Activated CD4-positive, alpha-beta T cell treated with anti-CD3 and anti-CD28 coated beads, Interleukin-2, amount 50 U/mL, for 48 hours (primary cell): Measurements from ENCODE around the gene MATN1.

Experiments
- DNase-seq, 2 experiments: peaks; one replicate each; pipeline ENCODE4 v3.0.0-alpha.2; 2020

Gene MATN1

DNA sequence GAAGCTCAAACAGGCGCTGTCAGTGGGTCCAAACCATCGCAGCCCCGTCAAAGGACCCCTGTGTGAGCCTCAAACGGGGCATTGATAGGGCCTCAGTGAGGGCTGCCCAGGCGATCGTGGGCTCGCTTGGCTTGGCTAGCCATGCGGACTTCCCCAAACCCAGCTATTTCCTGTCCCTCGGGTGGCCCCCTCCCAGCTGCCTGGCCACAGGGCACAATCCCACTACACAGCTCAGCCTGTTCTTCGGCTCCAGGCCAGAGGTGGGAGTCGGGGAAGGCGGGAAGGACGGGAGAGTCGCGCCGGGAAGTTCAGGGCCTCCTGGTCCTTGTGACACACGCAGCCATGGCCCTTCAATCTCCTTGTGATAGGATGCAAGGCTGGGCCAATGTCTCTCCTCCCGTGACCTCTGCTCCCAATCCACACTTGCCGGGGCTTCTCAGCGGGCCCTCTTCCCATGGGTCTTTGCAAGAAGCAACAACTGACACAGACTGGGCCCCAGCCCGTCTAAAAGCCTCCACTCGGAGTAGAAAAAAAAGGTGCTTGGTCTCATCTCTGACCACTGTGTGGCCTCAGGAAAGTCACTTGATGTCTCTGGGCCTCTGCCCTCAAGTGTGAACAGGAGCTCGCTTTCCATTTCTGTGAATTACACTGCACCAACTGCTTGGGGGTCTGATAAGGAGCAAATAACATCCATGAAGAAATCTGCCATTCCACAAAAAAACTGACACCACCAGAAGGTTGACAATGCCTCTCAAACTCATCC, 7.1 kb upstream of the MATN1 start:
- DNase-seq = no peak

GRCh38 chr1:30729901-30730300, 6.5 kb upstream of the MATN1 start:
- no peak for DNase-seq

DNA sequence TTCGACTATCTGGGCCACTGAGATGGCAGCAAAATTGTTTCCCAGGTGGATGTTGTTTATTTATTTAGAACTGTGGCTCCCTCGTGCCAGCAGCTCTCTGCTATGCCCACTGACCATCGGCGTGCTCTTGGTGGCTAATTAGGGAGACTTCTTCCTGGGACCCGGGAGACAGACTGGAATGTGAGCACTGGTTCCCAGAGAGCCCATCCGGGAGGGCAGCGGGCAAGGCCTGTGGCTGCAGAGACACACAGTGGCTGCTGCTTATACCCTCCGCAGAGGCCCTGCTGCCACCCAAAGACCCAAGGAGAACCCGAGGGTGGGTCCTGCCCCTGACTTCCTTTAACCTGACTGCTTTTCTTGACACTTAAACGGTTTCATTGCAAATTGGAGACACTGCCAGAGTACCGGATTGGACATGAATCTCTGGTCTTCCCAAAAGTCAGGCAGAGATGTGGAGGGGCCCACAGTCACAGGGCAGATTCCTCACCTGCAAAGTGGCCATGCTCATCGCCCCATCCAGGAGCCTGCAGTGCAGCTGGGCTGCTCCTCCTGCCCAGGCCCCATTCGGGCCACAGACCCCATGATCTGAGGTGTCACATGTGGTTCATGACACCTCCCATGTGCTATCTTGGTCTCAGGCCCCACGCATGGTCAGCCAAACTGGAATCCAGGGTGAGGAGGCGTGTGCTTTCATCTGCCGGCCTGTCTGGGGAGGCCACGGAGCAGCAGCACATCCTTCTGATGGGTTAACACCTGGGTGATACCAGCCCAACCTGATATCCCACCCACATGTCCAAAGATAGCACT, 5.7 kb upstream of the MATN1 start:
- no peak for DNase-seq

DNA sequence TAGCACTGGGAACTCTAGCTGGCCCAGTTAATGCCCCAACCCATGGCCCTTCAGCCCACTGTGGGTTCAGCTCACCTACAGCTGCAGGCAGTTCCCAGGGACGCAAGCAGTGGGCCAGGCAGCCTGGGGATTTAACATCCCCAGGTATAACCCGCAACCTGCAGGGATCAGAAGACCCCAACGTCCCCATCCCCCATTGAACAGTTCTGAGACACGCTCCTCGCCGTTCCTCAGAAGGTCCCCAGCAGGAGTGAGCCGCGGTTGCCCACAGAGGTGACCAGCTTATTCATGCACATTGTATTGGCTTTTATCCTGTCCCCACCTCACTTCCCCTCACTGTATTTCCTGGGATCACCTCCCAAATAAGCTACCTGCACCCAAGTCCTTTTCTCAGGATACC, 5.0 kb upstream of the MATN1 start:
- no peak for DNase-seq

DNA sequence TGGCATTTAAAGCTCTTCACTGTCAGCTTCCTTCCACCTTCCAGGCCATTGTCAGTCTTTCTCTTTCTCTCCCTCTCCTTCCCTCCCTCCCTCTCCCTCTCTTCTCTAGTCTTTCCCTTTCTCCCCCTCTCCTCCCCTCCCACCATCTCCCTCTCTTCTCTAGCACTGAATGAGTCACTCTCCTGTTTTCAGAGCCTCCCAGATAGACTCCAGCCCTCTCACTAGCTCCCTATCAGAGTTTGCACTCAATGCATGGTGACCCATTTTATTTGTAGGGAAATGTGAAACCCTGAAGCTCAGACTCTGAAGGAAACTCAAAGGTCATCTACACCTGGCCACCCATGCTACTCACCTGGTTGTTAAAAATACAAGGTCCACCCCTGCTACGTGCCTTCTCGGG, 4.4 kb upstream of the MATN1 start:
- DNase-seq = no peak

DNA sequence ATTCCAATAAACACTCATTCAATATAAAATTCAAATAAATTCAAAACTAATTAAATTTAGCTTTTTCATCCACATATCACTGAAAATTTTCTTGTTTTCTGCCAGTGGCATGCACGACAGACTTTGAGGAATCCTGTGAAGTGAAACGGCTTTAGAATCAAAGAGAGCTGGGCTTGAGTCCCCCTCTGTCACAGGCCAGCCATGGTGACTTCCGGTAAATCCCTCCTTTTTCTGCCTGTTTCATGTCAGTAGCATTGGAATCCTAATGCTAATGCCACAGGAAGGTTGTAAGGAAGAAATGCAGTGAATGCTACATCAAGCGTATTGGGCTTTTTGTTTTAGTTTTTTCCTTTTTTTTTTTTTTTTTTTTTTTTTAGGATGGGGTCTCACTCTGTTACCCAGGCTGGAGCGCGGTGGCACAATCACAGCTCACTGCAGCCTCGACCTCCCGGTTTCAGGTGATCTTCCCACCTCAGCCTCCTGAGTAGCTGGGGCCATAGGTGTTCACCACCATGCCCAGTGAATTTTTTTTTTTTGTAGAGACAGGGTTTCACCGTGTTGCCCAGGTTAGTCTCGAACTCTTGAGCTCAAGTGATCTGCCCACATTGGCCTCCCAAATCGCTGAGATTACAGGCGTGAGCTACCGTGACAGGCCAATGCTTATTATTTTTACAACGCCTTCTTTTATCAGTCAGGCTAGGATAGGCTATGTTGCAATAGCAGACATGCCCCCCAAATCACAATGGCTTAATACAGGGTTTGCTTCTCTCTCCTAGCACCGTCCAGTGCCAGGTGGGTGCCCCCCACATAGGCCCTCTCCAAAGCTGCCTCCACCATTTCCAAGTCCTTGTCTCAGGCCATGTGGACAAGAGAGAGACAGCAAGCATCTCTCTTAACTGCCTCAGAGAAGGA, 3.6 kb upstream of the MATN1 start:
- DNase-seq = no peak

GRCh38 chr1:30726236-30726635, 2.9 kb upstream of the MATN1 start:
- DNase-seq = no peak

- no peak for DNase-seq
Measured at GRCh38 chr1:30725450-30726095, 2.2 kb upstream of the MATN1 start.

GRCh38 chr1:30724655-30725421, 1.5 kb upstream of the MATN1 start:
- DNase-seq = no peak

DNA sequence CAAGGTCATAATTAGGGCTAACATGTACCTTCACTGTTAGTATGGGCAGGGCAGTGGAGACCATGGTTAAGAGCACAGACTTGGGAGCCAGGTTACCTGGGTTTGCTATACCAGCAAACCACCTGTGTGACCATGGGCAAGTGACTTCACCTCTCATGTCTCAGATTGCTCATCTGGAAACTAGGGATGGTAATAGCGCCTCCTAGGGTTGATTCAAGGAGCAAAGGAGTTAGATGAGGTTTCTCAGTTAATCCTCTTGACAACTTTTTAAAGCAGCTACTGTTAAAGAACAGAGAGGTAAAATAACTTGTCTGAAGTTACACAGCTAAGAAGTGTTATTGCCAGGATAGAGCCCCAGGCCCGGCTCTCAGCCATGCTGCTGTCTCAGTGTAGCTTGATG, 790 bp upstream of the MATN1 start:
- DNase-seq = no peak

- DNase-seq = no peak
Measured at GRCh38 chr1:30721812-30722537, 1.4 kb downstream of the MATN1 start.

DNA sequence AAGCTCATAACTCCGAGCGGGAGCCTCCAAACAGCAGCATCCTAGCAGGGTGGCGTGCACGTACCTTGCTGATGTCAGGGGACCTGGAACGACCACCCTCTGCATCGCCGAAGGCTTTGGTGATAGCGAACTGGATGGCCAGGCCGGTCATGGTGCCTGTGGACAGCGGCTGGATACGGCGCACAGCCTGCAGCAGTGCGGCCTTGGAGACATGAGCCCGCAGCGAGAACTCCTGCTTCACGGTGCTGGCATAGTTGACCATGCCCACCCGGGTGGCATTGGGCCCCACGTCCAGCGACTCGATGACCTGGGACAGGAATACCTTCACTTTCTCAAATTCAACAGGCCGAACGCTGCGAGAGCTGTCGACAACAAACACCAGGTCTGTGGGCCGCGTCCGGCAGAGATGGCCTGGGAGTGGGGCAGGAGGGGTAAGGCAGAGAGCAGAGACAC, 2.0 kb downstream of the MATN1 start:
- DNase-seq = no peak

DNA sequence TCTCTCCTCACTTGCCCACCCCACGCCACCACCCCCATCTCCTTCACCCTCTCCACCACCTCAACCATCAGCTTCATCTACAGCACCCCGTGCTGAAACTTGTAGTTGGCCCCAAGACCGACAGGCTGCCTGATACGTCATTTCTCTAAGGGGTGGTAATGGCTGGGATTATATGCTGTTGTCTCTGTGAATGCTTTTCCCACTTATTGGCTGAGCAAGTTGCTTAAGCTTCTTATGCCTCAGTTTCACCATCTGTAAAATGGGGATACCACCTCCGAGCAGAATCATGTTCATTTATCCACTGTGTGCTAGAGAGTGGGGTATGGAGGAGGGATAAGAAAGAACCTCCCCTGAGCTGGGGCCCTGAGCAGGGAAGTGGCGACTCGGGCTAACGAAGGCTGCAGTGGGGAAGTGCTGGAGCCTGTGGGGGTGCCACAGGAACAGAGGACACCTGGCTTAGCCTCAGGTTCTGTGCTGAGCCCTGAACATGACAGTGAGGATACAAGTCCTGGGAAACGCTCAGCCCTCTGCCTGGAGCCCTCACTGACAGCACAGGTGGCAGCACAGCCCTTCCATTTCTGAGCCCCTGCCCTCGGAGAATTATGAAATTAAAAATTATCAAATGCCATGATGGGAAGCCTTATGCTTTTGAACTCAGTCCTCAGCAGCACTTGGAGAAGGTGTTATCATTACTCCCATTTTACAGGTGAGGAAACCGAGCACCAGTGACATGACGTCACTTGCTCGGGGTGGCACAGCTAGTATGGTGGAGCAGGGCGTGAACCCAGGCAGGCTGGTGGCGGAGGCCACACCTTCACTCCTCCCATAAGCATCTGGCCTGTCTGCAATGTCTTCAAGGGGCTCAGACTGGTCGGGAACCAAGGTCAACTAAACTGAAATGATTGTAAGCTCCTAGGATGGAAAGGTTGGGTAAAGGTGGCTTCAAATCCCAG, 2.8 kb downstream of the MATN1 start:
- no peak for DNase-seq

GRCh38 chr1:30719406-30720270, 3.7 kb downstream of the MATN1 start:
- DNase-seq = no peak

- peak; percentile 81 to 87 for DNase-seq
Measured at GRCh38 chr1:30718636-30719405, 4.6 kb downstream of the MATN1 start.

GRCh38 chr1:30718091-30718635, 5.2 kb downstream of the MATN1 start:
- peak; percentile 99 to 100 for DNase-seq

GRCh38 chr1:30716646-30717045, 6.7 kb downstream of the MATN1 start:
- no peak for DNase-seq

GRCh38 chr1:30715886-30716285, 7.5 kb downstream of the MATN1 start:
- no peak for DNase-seq
